CD4-positive, alpha-beta T cell treated with Interleukin-6 at 100 ng/mL for 8 hours (primary cell): ENCODE results near the gene LRSAM1.
"Not testable (repeated sequence)": the region's sequence is repeated elsewhere in the genome, so short reads cannot be mapped to it uniquely, and the experiment has no call there.

ENCODE experiments used
- DNase-seq: peaks from one replicate; pipeline ENCODE4 v3.0.0-alpha.2; 2020; ENCODE audit warnings: mixed read lengths, low spot score

The LRSAM1 gene

GRCh38 chr9:127457191-127457878 is 6.0 kb downstream of the LRSAM1 start:
- no peak for DNase-seq

GRCh38 chr9:127458921-127459320 is 7.6 kb downstream of the LRSAM1 start:
- DNase-seq = no peak

GRCh38 chr9:127463382-127463781 is 12.1 kb downstream of the LRSAM1 start:
- no peak for DNase-seq

- no peak for DNase-seq
These were observed 12.6 kb downstream of the LRSAM1 start for GRCh38 chr9:127463911-127464310.

GRCh38 chr9:127466407-127466917 is 15.2 kb downstream of the LRSAM1 start:
- DNase-seq = not testable (repeated sequence)

- DNase-seq = no peak
These were observed 16.3 kb downstream of the LRSAM1 start for GRCh38 chr9:127467621-127468020.

GRCh38 chr9:127470662-127471061 is 19.4 kb downstream of the LRSAM1 start:
- no peak for DNase-seq

- no peak for DNase-seq
These were observed 22.2 kb downstream of the LRSAM1 start for GRCh38 chr9:127473501-127473900.

GRCh38 chr9:127473932-127474331 is 22.6 kb downstream of the LRSAM1 start:
- DNase-seq = no peak

GRCh38 chr9:127474592-127474991 is 23.3 kb downstream of the LRSAM1 start:
- DNase-seq = no peak

- DNase-seq = no peak
These were observed 28.3 kb downstream of the LRSAM1 start for GRCh38 chr9:127479507-127480081.

- DNase-seq = no peak
These were observed 31.4 kb downstream of the LRSAM1 start for GRCh38 chr9:127482662-127483061.

- no peak for DNase-seq
These were observed 34.7 kb downstream of the LRSAM1 start for GRCh38 chr9:127485995-127486394.

- no peak for DNase-seq
These were observed 37.6 kb downstream of the LRSAM1 start for GRCh38 chr9:127488946-127489345.

GRCh38 chr9:127489471-127490115 is 38.3 kb downstream of the LRSAM1 start:
- no peak for DNase-seq

- DNase-seq = no peak
These were observed 39.4 kb downstream of the LRSAM1 start for GRCh38 chr9:127490535-127491230.

- DNase-seq = no peak
These were observed 40.2 kb downstream of the LRSAM1 start for GRCh38 chr9:127491516-127491915.

- no peak for DNase-seq
These were observed 41.3 kb downstream of the LRSAM1 start for GRCh38 chr9:127492616-127493015.

- no peak for DNase-seq
These were observed 42.4 kb downstream of the LRSAM1 start for GRCh38 chr9:127493592-127494303.

GRCh38 chr9:127494304-127494702 is 43.0 kb downstream of the LRSAM1 start:
- no peak for DNase-seq

GRCh38 chr9:127495884-127496555 is 44.7 kb downstream of the LRSAM1 start:
- DNase-seq = no peak
